Smooth muscle cell of the brain vasculature (primary cell): Measurements from ENCODE around the gene CPAMD8.
"Not testable (repeated sequence)": the region's sequence is repeated elsewhere in the genome, so short reads cannot be mapped to it uniquely, and the experiment has no call there.

Experiments
- DNase-seq: peaks from one replicate; pipeline ENCODE4 v3.0.0-alpha.2; 2012; ENCODE audit warnings: low read depth, low spot score

Gene CPAMD8

DNA sequence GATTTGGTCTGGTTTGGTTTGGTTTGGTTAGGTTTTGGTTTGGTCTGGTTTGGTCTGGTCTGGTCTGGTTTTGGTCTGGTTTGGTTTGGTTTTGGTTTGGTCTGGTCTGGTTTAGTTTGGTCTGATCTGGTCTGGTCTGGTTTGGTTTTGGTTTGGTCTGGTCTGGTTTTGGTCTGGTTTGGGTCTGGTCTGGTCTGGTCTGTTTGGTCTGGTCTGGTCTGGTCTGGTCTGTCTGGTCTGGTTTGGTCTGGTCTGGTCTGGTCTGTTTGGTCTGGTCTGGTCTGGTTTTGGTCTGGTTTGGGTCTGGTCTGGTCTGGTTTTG, 151.7 kb downstream of the CPAMD8 start:
- not testable (repeated sequence) for DNase-seq

DNA sequence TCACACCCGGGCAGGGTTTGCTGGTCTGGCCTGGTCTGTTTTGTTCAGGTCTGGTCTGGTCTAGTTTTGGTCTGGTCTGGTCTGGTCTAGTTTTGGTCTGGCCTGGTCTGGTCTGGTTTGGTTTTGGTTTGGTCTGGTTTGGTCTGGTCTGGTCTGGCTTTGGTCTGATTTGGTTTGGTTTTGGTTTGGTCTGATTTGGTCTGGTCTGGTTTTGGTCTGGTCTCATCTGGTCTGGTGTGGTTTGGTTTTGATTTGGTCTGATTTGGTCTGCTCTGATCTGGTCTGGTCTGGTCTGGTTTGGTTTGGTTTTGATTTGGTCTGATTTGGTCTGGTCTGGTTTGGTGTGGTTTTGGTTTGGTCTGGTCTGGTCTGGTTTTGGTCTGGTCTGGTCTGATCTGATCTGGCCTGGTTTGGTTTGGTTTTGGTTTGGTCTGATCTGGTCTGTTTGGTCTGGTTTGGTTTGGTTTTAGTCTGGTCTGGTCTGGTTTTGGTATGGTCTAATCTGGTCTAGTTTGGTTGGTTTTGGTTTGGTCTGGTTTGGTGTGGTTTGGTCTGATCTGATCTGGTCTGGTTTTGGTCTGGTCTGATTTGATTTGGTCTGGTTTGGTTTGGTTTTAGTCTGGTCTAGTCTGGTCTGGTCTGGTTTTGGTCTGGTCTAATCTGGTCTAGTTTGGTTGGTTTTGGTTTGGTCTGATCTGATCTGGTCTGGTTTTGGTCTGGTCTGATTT, 152.2 kb downstream of the CPAMD8 start:
- DNase-seq, result no peak

DNA sequence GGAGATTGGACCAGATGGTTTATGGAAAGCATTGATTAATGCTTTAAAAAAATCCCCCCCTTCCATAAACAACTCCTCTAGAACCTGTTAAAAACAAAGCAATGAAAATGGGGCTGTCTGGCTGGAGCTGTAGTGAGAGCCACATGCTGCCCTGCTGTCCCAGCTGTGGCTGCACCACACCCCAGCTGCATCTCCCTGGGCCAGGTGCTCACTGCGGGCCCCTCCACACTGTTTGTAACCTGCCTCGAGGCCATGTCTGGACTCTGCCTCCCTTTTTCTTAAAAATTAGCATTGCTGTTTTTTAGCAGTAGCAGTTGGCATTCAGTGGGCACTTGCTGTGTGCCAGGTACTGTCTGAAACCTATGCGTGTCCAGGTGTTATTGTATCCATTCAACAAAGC, 153.0 kb downstream of the CPAMD8 start:
- DNase-seq, result no peak

DNA sequence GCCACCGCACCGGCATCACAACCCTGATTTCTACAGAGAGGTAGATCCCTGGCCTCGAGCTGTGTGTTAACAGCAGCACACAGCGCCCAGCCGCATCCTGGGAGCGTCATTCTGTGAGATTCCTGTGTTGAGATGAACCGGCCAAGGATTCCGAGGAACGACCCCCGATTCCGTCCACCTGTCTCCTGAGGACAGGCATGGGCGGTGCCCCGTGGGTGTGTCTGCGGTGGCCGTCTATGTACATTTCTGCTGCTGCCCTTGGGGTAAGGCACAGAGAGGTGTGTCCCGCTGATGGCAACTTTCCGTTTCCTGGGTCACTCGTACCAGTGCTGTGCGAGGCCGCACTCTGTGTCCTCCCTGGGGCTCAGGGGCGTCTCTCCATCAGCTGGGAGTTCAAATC, 153.9 kb downstream of the CPAMD8 start:
- DNase-seq, result no peak

DNA sequence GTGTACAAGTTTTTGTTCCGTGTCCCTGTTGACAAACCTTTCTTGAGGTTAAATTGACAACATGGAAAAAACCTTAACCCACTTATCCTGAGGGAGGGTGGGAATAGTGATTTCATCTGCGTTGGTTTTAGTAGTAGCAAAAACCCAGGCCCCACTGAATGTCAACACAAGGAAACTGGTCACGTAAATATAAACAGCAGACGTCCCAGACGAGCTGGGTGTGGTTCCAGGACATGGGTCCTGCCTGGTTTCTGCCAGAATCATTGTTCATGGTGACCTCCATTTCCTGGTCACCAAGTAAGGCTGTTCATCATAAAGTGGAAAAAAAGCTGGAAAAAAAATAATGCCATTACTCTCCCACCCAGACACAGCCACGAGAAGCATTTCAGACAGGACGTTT, 154.7 kb downstream of the CPAMD8 start:
- no peak for DNase-seq

DNA sequence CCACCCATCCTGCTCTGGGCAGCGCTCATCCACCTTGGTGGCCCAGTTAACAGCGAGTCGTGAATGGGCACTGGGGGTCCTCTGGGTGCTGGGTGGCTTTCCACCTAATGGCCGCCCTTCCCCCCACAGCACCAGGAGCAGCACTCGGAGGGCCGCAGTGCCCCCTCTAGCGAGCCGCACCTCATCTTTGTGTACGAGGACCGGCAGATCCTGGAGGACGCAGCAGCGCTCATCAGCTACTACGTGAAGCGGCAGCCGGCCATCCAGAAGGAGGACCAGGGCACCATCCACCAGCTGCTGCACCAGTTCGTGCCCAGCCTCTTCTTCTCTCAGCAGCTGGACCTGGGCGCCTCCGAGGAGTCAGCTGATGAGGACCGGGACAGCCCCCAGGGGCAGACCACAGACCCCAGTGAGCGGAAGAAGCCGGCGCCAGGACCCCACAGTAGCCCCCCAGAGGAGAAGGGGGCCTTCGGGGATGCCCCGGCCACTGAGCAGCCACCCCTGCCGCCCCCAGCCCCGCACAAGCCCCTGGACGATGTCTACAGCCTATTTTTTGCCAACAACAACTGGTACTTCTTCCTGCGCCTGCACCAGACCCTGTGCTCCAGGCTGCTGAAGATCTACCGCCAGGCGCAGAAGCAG, 157.2 kb downstream of the CPAMD8 start:
- DNase-seq, result no peak

DNA sequence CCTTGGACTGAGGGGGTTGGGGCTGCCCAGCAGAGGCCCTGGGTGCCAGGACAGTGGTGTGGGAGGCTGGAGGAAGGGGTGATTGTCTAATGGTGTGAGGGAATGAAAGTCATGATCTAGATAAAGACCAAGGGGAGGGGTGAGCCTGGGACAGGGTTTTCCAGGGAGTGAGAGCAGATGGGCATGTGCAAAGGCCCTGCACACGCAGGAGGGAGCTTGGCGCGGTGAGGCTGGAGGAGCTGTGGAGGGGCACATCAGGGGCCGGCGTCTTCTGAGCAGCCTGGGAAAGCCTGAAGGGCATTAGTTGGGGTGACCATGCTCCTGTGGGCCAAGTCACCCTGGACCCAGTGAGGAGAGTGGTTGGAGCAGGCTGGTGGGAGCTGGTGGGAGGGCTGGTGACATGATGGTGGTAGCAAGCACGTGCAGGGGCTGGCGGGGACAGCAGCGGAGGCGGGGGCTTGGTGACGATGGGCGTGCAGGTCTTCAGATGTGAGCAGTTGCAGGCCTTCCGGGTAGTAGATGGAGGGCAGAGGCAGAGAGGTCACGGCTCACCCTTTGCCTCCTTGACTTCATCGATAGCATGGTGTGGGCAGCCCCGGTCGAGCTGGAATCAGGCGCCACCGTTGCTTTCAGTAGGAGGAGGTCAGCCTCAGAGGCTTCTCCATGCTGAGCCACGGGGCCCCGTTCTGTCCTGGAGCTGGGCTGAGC, 158.0 kb downstream of the CPAMD8 start:
- no peak for DNase-seq

DNA sequence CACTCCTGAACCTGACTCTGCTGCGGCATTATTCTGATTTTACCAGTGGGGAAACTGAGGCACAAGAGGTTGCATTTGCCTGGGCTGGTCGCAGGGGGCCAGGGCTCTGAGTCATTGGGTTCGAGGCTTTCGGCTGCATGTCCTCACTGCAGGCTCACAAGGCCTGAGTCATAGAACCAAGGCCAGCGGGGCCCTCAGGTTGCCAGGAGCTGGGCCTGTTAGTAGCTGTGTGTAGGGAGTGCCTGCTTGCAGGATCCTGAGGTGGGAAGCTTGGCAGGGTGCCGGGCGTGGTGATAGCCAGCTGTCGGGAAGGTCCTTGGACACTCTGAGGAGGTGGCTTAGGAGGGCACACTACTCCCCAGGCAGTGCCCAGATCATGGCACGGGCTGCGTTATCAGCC, 159.4 kb downstream of the CPAMD8 start:
- no peak for DNase-seq

DNA sequence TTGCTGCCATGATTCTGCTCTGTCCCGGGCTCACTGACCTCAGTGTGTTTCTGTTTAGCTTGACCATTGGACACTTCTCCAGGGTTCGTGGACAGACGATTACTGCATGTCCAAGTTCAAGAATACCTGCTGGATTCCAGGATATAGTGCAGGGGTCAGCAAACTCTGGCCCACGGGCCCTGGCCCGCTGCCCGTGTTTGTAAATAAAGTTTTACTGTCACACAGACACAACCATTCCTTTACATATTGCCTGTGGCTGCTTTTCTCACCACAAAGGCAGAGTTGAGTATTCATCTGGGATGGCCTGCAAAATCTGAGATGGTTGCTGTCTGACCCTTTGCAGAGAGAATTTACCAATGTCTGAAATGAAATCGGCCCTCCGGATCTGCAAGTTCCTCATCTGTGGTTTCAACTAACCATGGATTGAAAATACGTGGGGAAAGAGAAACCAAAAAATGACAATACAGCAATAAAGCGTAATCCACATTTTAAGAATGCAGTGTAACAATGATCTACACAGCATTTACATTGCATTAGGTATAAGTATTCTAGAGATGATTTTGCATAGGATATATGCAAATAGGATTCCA, 163.7 kb downstream of the CPAMD8 start:
- DNase-seq, result no peak

DNA sequence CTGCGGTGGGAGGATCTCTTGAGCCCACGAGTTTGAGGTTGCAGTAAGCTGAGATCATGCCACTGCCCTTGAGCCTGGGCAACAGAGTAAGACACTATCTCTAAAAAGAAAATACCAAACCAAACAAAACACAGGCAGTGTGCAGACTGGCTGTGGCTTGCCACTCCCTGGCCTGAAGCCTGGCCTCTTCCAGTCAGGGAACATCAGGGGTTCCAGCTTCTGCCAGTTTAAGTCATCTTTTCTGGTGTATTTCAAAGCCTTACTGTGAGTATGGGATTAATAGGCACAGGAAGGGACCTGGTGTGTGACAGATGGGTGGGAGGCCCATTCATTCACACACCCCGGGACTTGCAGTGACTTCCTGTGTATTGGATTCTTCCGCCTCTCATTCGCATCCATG, 164.8 kb downstream of the CPAMD8 start:
- DNase-seq, result no peak

DNA sequence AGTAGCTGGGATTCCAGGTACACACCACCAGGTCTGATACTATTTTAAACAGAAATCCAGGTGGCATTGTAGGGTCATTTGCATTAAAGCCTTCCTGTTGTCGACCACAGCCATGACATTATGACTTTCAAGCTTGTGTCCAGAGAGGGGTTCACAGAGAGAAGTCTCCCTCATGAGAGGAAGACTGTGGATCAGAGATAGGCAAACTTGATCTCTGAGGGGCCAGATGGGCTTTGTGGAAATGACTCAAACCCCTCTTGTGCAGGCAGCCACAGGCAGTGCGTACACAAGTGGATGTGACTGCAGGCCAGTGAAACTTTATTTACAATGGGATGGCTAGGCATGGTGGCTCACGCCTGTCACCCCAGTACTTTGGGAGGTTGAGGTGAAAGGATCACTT, 165.6 kb downstream of the CPAMD8 start:
- DNase-seq, result no peak

DNA sequence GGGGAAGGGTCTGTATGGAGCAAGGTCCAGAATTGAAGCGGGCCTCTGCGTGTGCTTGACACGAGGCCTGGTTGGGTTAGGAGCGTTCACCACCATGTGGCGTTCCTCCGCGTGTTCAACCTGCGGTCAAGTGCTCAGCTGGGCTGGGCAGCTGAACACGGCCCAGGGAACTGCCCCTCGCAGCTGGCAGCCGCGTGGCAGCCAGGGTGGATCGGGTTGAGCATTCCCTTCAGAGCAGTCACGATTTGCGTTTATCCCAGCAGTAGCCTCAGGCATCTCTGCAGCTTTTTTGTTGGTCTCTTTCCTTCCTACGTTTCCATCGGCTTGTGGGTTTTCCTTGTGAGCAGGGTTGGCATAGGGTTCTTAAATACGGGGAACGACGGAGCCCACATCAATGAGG, 166.5 kb downstream of the CPAMD8 start:
- no peak for DNase-seq

DNA sequence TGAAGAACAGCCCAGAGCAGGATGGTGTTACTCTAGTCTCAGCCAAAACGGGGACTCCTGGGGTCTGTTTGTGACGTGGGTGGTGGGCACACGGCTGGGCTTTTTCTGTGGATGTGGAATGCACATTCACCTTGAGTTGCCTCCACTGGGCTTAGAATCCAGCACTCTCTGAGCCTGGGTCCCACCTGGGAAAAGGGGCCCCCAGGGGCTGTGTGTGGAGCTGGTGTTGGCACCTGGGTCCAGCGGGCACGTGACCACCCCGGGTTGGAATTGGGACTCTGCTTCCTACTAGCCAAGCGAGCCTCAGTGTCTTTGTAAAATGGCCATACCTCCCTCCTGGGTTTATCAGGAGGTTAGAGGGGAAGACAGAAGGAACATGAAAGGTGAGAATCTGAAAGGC, 167.0 kb downstream of the CPAMD8 start:
- no peak for DNase-seq

DNA sequence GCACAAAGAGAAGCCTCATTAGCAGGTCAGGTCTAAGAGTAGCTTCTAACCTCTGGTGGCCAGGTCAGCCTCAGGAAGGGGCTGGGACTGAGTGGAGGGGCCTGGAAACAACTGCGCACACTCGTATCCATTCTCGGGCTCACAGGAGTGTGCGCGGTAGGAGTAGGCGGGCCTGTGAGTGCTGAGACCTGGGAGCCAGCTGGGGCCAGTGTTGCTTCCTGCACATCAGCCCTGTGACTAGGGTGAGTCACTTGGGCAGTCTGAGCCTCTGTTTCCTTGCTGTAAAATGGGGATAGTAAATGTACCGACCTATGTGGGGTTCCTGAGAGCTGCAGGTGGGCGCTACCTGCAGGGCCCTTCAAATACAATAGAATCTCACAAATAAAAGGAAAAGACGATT, 170.5 kb downstream of the CPAMD8 start:
- no peak for DNase-seq

DNA sequence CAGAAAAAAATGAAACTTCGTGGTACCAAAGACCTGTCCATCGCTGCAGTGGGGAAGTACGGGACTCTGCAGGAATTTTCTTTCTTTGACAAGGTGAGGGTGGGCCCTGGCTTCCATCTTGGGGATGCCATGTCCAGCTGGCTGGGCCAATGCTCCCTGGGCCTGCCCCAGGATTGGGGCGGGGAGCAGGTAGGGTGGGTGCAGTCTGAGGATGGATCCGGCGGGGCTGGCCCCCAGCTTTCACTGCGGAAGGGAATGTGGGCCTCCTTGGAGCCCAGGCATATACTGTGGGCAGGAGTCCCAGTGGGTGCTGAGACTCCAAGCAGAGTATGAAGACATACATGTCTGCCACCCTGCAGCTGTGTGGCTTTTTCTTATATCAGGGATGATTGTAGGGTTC, 173.5 kb downstream of the CPAMD8 start:
- DNase-seq, result no peak

DNA sequence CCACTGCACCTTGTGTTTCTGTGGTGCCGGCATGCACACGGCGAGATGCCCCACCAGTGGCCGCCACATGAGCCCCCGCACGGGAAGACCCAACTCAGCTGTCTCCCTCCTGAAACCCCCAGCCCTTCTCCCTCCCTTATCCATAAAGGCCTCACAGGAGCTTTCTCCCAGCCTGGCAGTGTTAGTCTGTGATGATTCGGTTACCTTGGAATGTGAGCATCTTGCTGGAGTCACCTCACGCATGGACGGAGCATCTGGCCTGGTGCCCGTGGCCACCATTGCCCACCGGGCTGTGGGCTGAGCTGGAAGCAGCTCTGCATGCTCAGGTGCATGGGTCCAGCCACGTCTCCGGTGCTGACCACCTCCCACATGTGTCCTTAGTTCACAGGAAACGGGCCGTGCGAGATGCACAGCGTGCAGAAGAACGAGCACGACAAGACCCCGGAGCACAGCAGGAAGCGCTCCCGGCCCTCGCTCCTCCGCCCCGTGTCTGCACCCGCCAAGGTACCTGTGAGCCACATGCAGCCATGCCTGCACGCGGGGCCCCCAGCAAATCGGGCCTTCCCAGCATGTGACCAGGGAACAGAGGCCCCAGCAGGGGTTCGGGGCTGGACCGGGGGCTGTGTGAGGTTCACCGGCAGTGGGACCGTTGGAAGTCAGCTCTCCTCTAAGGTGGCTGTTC, 175.4 kb downstream of the CPAMD8 start:
- DNase-seq, result no peak

DNA sequence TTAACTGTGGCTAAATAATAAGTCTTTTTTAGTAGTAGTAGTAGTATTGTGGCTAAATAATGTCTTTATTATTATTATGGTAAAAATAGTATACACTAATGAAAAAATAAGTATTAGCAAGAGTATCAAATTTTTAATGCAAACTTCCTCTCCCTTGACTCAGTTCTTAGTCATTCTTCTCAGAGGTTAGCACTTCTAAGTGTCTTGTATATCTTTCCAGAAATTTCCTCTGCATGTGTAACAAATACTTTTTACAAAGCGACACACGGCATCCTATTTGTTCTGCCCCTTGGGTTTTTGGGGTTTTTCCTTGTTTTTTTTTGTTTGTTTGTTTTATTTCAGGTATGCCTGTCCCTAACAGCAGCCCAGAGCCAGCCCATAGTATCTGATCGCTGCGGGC, 176.5 kb downstream of the CPAMD8 start:
- no peak for DNase-seq

DNA sequence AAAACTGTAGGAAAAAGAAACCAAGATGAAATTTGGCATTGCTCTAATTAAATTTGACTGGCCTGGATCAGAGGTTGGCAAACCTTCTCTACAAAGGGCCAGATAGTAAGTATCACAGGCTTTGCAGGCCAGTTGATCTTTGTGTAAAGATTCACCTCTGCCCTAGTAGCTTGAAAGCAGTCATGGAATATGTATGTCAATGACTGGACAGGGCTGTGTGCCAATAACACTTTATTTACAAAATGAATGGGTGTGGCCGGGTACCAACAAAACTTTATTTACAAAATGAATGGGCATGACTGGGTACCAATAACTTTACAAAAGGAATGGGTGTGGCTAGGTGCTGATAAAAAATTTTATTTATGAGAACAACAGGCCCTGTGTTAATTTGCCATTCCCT, 177.4 kb downstream of the CPAMD8 start:
- DNase-seq, result no peak

DNA sequence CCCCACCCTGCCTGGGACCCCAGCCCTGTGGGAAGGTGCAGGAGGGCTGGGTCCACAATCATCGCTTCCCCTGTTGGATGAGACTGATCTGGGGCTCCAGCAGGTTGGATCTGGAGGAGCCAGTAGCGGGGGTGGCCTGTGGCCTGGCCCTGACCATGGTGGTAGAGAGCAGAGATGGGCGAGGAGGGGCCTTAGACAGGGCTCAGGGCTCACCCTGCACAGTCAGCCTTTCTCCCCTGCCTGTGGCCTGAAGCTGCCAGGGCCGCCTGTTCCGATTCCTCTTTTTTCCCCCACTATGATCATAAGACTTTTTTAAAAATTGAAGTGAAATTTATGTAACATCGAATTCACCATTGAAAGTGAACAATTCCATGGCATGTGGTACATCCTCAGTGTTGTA, 179.2 kb downstream of the CPAMD8 start:
- no peak for DNase-seq

DNA sequence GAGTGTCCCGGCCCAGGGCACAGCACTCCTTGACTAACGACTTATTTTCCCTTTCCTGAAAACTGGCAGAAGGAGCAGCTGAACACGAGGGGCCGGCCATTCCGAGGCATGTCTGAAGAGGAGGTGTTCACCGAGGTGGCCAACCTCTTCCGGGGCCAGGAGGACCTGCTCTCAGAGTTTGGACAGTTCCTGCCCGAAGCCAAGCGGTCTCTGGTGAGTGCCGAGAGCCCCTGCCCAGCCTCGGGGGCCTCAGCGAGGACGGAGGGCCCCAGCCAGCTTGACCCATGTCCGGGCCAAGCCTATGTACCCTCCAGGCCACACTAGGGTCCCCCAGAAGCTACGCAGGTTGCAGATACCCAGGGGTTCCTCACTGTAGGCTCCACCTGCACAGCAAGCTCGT, 179.7 kb downstream of the CPAMD8 start:
- DNase-seq, result no peak
